NCI-H1694 (cell line): Measurements from ENCODE around the gene PLK2.

Source experiments
- DNase-seq: peaks from one replicate; lab custom pipeline; 2025; lab: John Stamatoyannopoulos, UW

Gene PLK2

GRCh38 chr5:58477760-58478376 lies 18.0 kb upstream of the PLK2 start:
- no peak for DNase-seq

GRCh38 chr5:58475404-58475803 lies 15.5 kb upstream of the PLK2 start:
- no peak for DNase-seq

DNA sequence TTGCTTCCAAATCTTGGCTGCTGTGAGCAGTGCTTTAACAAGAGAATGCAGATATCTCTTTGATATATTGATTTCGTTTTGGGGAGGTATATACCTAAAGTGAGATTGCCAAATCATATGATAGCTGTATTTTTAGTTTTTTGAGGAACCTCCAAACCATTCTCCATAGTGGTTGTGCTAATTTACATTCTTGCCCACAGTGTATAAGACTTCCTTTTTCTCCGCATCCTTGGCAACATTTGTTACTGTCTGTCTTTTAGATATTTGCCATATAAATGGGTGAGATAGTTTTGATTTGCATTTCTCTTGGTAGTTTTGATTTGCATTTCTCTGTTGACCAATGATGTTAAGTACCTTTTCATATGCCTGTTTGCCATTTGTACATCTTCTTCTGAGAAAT lies 10.0 kb upstream of the PLK2 start:
- no peak for DNase-seq

- no peak for DNase-seq
Observed at GRCh38 chr5:58466939-58467338, 7.1 kb upstream of the PLK2 start.

DNA sequence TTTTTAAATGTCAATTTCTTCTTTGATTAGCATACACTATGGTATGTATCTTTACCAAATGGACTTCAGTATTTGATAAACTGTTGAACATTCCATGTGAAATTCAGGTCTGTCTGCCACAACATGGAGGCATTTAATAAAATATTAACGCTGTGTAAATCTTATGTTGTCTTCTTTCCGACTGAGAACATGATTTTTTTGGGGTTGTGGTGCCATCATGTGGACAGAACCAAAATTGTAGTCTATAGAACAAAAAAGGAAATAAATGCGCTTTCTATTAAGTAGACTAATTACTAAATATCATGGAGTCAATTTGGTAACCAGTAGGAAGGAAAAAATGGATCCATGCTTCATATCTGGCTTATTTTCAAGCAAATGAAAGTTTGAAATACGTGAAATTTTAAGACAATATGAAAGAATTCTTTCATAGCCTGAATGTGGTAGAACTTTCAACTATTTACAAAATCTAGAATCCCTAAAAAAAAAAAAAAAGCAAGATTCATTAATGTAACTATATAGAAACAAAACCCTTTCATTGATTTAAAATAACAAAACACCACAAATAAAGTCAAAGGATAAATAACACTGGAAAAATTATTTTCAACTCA lies 2.8 kb upstream of the PLK2 start:
- peak; percentile 29 for DNase-seq

GRCh38 chr5:58462154-58462553 lies 2.3 kb upstream of the PLK2 start:
- DNase-seq: no peak

DNA sequence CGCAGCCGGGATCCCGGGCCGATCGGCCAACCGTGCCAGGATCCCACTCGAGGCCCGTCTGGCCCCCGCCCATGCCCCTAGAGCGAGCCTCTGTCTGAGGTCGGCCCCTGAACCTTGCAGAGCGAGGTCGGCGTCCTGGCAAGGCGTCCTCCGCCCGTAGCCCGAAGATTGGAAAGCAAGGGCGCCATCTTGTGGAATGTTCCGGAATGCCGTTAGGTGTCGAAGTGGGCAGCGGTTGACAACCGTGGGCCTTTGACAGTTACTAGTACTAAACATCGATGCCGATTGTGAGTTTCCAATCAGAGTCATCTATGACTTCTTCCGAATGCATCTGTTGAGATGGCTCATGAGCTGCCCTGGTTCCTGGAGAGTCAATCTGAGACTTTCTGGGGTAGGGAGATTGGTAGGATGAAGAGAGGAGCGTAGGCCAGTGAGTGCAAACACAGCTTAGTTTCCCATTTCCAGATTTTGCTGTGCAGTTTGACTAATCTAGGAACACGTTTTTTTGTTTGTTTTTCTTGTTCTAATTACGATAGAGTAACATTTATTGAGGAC lies 923 bp upstream of the PLK2 start:
- peak; percentile 86 for DNase-seq

DNA sequence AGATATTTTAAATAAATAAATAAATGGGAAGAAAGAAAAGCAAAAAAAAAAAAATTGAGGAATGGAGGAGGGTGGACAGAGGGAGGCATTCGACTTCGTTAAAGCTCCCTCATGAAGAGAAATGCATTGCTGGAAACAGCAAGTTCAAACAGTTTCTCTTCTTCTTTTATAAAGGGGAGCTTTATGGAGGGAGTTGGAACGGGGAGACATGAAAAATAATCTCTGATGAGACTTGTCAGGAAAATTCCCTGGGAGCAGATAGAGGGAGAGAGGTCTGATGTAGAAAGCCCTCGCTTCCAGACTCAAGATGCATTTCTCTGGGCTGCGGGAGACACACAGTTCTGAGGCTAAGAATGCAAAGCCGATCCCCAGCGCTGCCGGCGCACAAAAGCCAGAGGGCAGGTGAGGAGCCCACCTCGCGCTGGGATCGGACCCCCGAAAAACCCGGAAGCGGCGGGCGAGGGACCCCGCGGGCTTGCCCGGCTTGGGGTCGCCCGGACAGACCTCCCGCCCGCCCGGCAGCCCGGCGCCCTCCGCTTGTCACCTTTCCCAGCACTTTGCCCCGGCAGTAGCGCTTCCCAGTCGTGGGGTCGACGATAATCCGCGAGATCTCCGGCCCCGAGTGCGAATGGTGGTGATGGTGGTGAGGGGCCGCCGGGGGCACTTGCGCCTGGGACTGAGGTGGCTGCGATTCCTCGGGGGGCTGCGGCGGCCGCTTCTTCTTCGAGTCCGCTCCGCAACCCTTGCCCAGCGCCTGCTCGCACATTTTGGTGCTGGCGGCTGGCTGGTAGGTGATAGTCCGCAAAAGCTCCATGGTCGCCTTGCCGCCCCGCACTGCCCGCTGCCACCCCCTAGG lies 512 bp downstream of the PLK2 start:
- DNase-seq: no peak

DNA sequence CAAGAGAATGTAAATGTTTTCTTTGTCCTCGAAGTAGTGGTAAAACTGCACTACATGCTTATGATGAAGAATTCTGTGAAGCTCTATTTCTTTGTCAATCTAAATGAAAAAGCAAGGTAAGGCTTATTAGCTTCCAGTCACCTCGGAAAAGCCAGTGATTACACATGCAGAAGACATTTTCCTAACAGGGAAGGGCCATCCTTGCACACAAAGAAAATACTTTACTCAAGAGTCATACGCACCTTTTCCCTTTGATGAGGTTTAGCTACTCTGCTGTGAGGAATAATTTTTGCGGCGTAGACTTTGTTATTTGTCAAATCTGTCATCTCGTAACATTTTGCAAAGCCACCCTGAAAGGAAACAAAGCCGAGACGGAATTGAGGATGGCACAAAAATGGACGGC lies 1.1 kb downstream of the PLK2 start:
- DNase-seq: no peak

DNA sequence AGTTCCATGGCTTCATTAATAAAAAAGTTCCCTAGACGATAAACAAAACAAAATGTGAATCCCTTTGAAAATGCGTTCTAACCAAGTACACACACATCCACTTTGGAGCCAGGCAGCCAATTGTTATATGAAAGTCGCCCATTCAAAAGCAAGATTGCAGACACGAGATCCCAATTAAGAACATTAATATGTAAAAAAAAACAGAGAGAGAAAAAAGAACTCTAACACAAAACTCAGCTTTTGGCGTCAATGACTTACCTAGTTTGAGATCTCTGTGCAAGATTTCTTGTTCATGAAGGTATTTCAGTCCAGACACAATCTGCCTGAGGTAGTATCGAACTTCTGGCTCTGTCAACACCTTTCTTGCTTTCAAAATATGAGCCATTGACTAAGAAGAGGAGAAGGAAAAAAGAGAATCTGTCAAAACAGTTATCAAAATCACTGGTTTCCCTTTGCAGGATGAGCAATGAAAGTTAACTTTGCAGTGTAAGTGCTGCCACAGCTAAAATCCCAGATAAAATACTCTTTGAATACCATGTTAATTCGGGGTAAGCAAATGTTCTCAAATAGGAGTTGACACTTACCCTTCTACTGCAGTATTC lies 1.6 kb downstream of the PLK2 start:
- DNase-seq: no peak

DNA sequence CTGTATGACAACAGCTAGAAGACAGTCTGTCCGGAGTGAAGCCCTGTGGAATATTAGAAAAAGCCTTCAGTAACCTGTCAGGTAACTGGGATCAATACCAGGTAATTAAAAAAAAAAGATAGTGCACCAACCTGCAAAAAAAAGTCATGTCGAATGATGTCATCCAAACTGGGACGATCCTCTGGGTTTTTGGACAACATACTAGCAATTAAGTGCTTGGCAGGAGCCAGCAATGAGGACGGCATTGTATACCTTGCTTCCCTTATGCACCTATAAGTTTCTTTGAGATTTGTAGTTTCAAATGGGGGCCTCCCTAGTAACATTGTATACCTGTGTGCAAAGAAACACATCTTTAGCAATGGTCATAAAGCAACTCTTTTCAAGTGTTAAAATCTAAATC lies 2.8 kb downstream of the PLK2 start:
- no peak for DNase-seq

- DNase-seq: no peak
Observed at GRCh38 chr5:58456486-58456885, 3.4 kb downstream of the PLK2 start.

DNA sequence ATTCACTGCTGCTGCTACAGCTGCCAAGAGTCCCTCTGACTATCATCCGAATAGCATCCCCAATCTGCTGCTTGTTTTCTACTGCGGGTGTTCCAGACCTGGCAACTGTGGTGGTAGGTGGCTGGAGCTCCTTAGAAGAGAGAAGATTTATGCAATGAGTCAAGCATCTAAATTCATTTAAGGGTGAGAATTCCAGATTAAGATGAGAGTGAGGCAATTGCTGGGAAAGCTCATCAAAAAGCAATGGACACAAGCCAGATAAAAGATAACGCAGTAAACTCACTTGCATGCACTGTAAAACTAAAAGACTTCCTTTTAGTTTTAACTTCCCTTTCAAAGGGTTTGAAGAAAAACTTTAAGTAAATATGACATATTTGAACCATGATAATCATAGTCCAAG lies 3.9 kb downstream of the PLK2 start:
- no peak for DNase-seq

DNA sequence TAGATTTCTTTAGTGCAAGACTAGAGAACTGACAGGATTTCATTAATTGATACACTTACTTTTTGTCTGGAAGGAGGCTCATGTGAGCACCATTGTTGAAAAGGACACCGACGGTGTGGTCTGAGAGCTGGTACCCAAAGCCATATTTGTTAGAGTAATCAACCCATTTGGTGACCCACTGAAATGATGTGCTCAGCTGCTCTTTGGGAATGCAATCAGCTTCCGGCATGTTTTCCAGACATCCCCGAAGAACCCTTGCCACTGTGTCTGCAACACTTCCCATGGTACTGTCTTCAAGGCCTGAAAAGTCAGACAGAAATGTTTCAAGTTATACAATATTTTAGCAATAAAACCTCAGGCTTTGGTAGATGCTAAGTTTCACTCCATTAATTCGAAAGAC lies 4.4 kb downstream of the PLK2 start:
- no peak for DNase-seq

DNA sequence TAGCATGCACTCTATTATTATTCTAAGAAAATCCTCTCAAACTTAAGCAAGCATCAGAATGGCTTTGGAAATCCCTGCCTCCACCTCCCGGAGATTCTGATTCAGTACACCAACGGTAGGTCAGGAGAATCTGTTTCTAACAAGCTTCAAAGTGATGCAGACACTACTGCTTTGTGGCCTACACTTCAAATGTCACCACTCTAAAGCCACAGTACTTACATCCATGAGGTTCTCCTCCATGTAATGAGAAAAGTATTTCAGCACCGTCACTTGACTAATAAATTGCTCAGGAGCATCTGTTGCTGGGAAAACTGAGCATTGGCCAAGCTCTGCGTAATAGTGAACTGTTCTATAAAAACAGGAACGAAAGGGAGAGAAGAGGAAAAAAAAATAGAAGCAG lies 4.8 kb downstream of the PLK2 start:
- DNase-seq: no peak

- DNase-seq: no peak
Observed at GRCh38 chr5:58454025-58454424, 5.9 kb downstream of the PLK2 start.

- DNase-seq: no peak
Observed at GRCh38 chr5:58453306-58453705, 6.6 kb downstream of the PLK2 start.

- no peak for DNase-seq
Observed at GRCh38 chr5:58452566-58453258, 7.2 kb downstream of the PLK2 start.

GRCh38 chr5:58451732-58452565 lies 7.9 kb downstream of the PLK2 start:
- DNase-seq: no peak

DNA sequence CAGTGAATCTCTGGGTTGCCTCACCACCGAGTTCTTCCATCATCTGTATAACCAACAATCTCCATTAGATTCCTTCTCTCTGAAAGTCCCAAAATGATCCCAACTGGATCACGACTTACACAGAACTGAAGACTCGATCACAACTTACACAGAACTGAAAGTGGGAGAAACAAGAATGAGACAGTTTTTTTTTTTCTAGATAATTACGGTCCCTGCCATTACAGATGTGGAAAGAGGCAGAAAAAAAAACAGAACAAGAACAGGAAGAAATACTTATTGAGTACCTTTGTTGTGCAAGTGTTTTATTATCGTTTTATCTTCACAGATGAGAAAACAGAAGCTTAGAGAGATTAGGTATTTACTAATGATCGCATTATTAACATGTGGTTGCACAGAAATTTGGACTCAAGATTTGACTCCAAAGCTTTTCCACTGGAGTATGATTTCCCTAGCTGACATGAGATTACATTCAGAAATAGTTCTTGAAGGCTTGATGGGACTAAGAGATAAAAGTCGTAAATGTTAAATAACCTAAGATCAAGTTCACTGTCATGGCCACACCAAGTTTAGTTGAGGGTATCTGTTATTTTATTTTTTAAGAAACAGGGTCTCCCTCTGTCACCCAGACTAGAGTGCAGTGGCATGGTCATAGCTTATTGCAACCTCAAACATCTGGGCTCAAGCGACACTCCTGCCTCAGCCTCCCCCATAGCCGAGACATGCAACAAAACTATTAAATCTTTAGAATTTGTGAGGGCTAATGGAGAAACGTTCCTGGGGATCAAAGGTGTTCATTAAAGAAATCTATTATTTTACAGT lies 8.9 kb downstream of the PLK2 start:
- DNase-seq: no peak
